ENCODE data around the gene TNFAIP8. TPM values are rescaled to one million over a fixed set of nuclear protein-coding genes. Genes with fewer than 3 reads are reported as not detected.

The TNFAIP8 gene
- total and polyA plus RNA-seq, 9 of the 15 experiments (the other 6 are each of a cell fraction or from before 2014, with no cell fraction given), result 29.9 to 52.2 (median 44.8) TPM

- TF ChIP-seq ZNF592 (IDR thresholded peaks at IDR 0.05), result peak; percentile 14; the same call in 1 of the 2 replicates
These were observed 36.4 kb upstream of the TNFAIP8 start (continued) for GRCh38 chr5:119319401-119319800.

GRCh38 chr5:119319890-119320289 is 35.9 kb upstream of the TNFAIP8 start:
- no TSS peak for BruUV-seq (replicated peaks)
- no peak for ATAC-seq
- 13% methylated on average over 5 of the region's 5 CpGs for WGBS (ENCODE audit: insufficient coverage, low coverage, missing lambda C conversion rate)
- Histone ChIP-seq H4K20me1 (replicated peaks; ENCODE audit: control insufficient read depth, insufficient read depth, low read length) (no peaks in the 10 kb centered on the region), H3K9me1 (ENCODE audit: control insufficient read depth, insufficient read depth, low read length) (no peaks in the 10 kb centered on the region), H3K36me3 (ENCODE audit: control insufficient read depth, insufficient read depth, low read length) (no peaks in the 10 kb centered on the region; the same call in 2 of the 3 replicates), H3K4me1 (replicated peaks in 1 of 2; ENCODE audit: control insufficient read depth in 2 of 2, insufficient read depth in 2 of 2, low read length in 2 of 2) (peaks cover 38 to 68% of the 10 kb centered on the region in 2 experiments), H3K9ac (ENCODE audit: insufficient read depth in 1 of 2, low read depth in 2 of 2, low read length in 2 of 2) (peak overlapping the region; percentile 29 to 81; a peak in 3 of 4 replicates), H3K79me2 (ENCODE audit: control insufficient read depth, insufficient read depth, low read length) (peaks cover 82% of the 10 kb centered on the region), H2AFZ (ENCODE audit: low read depth, low read length) (no peak overlapping the region), H3K4me2 (ENCODE audit: insufficient read depth, low read length) (peak overlapping the region; percentile 95), H3K27ac (ENCODE audit: extremely low read depth, low read depth, low read length) (peak overlapping the region; percentile 92), H3K4me3 (peak overlapping the region; percentile 30), H3K9me3 (replicated peaks; ENCODE audit: control insufficient read depth, insufficient read depth, low read depth, low read length) (no peaks in the 10 kb centered on the region), H3K27me3 (ENCODE audit: control insufficient read depth in 2 of 2, insufficient read depth in 2 of 2, low read length in 2 of 2) (no peaks in the 10 kb centered on the region)
- FAIRE-seq, result no peak
- CTCF ChIA-PET (ENCODE audit: low intra/inter-chr PET ratio), result no interaction called here
- intact Hi-C loops (cut with micrococcal nuclease) (loop anchor here (5.0 to 10.0 kb wide), 4 partner anchors 53 to 333 kb away; partner anchors contain the start of genes DMXL1 and DTWD2), in situ Hi-C loops (cut with MboI) (no loop called here)
- DNase-seq (ENCODE audit: extremely low read depth in 1 of 4, low spot score in 3 of 4), result peak in 2 of 4 experiments; percentile 37 to 38
- POLR2A ChIA-PET, result interaction anchor here (1.0 kb wide), 1 partner anchor 51 kb away, joined by 3 read pairs; no protein-coding TSS in a partner anchor
- TF ChIP-seq RUNX1 (IDR thresholded peaks at IDR 0.05; ENCODE audit: low read depth), result no peak
- TF ChIP-seq HBP1 (CRISPR knock-in tag; IDR thresholded peaks at IDR 0.05), result 0 out of 2 replicates have a peak, but pooled peaks have one; percentile 40
- TF ChIP-seq RBFOX2 (IDR thresholded peaks at IDR 0.05; ENCODE audit: low read depth, low read length), result peak; percentile 58
- peak; percentile 52; the same call in 1 of the 2 replicates for TF ChIP-seq GTF2E2 (tag; IDR thresholded peaks at IDR 0.05)
- 0 out of 2 replicates have a peak, but pooled peaks have one; percentile 6 for TF ChIP-seq NFRKB (IDR thresholded peaks at IDR 0.05; ENCODE audit: low read depth)
- no peak for TF ChIP-seq MLLT1 (IDR thresholded peaks at IDR 0.05)
- TF ChIP-seq KHSRP (IDR thresholded peaks at IDR 0.05), result no peak
- TF ChIP-seq SMARCA4 (IDR thresholded peaks at IDR 0.05), result no peak
- TF ChIP-seq THAP12 (CRISPR knock-in tag; IDR thresholded peaks at IDR 0.05), result no peak
